Measurements from ENCODE around the gene UGP2.

Gene UGP2

DNA sequence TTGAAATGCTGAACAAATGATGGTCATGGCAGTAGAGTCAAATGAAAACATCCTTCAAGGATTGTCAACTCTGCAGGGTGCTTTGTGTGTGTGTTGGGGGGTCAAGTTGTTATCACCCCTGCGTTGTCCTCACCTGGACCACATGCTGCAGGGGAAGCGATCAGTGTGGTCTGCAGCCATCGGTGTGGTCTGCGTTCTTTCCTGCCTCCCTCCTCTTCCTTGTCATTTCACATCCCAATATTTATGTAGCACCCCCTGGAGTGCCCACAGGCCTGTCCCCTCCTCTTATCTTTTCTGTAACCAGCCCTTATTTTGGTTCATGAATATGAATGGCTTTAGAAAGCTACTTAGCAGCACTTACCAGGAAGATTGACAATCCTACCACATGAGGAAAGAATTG is 38.9 kb downstream of the UGP2 start:
- Histone ChIP-seq H3K4me3 (ENCODE audit: low read depth, low read length, poor library complexity, severe bottlenecking) (no peak overlapping the region), H2AFZ (ENCODE audit: low read length) (no peak overlapping the region), H3K27ac (ENCODE audit: low read depth, low read length, poor library complexity, severe bottlenecking) (no peak overlapping the region), H3K36me3 (ENCODE audit: insufficient read depth, low read length) (peaks cover 57% of the 10 kb centered on the region), H3K79me2 (ENCODE audit: insufficient read depth, low read length) (peaks cover 10% of the 10 kb centered on the region; the same call in 1 of the 2 replicates), H3K9me2 (ENCODE audit: low read depth, low read length) (no peaks in the 10 kb centered on the region), H3K9me3 (ENCODE audit: low read length) (no peaks in the 10 kb centered on the region), H3F3A (ENCODE audit: insufficient read depth, low read length) (no peaks in the 10 kb centered on the region), H3K27me3 (ENCODE audit: insufficient read depth, low read length) (no peaks in the 10 kb centered on the region), H3K4me2 (ENCODE audit: low read length) (no peak overlapping the region), H3K4me1 (ENCODE audit: insufficient read depth, low read length, severe bottlenecking) (no peaks in the 10 kb centered on the region), H3K9ac (ENCODE audit: low read length) (no peak overlapping the region), H4K20me1 (ENCODE audit: insufficient read depth, low read length) (no peaks in the 10 kb centered on the region)
- TF ChIP-seq EZH2 (IDR thresholded peaks at IDR 0.05; ENCODE audit: borderline replicate concordance, low read length) (no peak), CTCF (IDR thresholded peaks at IDR 0.05; ENCODE audit: low read length) (no peak)

DNA sequence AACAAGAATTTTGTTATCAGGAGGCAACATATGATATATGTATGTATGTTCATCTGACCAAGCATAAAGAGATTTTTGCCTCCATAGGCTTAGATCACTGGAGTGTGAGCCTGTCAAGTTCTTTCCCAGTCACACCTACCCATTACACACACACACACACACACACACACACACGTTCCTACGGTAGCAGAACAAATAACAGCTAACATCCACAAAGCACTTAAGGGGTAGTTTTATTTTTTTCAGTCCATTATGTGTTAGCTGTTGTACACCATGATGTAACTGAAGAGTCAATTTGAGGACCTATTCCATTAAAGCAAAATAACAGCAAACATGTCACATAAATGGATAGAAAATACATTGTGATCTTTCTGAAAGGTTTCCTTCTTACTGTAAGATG is 39.5 kb downstream of the UGP2 start:
- Histone ChIP-seq H3K4me2 (ENCODE audit: low read length) (no peak overlapping the region), H2AFZ (ENCODE audit: low read length) (no peak overlapping the region), H3F3A (ENCODE audit: insufficient read depth, low read length) (no peaks in the 10 kb centered on the region), H3K79me2 (ENCODE audit: insufficient read depth, low read length) (peaks cover 10% of the 10 kb centered on the region; the same call in 1 of the 2 replicates), H3K4me1 (ENCODE audit: insufficient read depth, low read length, severe bottlenecking) (no peaks in the 10 kb centered on the region), H3K36me3 (ENCODE audit: insufficient read depth, low read length) (peaks cover 62% of the 10 kb centered on the region), H3K27ac (ENCODE audit: low read depth, low read length, poor library complexity, severe bottlenecking) (no peak overlapping the region), H3K9me2 (ENCODE audit: low read depth, low read length) (no peaks in the 10 kb centered on the region), H3K9me3 (ENCODE audit: low read length) (no peaks in the 10 kb centered on the region), H3K9ac (ENCODE audit: low read length) (no peak overlapping the region), H4K20me1 (ENCODE audit: insufficient read depth, low read length) (no peaks in the 10 kb centered on the region), H3K4me3 (ENCODE audit: low read depth, low read length, poor library complexity, severe bottlenecking) (no peak overlapping the region), H3K27me3 (ENCODE audit: insufficient read depth, low read length) (no peaks in the 10 kb centered on the region)
- TF ChIP-seq CTCF (IDR thresholded peaks at IDR 0.05; ENCODE audit: low read length) (no peak), EZH2 (IDR thresholded peaks at IDR 0.05; ENCODE audit: borderline replicate concordance, low read length) (no peak)

- 0 out of 2 replicates have a peak, but pooled peaks cover under 1% of the 10 kb centered on the region for H3F3A ChIP-seq (ENCODE audit: insufficient read depth, low read length)
- H3K9ac ChIP-seq (ENCODE audit: low read length): no peak overlapping the region
- peaks cover 67% of the 10 kb centered on the region for H3K36me3 ChIP-seq (ENCODE audit: insufficient read depth, low read length)
- H2AFZ ChIP-seq (ENCODE audit: low read length): no peak overlapping the region
- H3K4me2 ChIP-seq (ENCODE audit: low read length): no peak overlapping the region
- H3K27me3 ChIP-seq (ENCODE audit: insufficient read depth, low read length): no peaks in the 10 kb centered on the region
- no peak overlapping the region for H3K4me3 ChIP-seq (ENCODE audit: low read depth, low read length, poor library complexity, severe bottlenecking)
- H3K79me2 ChIP-seq (ENCODE audit: insufficient read depth, low read length): peaks cover 7% of the 10 kb centered on the region; the same call in 1 of the 2 replicates
- H3K4me1 ChIP-seq (ENCODE audit: insufficient read depth, low read length, severe bottlenecking): no peaks in the 10 kb centered on the region
- TF ChIP-seq CTCF (IDR thresholded peaks at IDR 0.05; ENCODE audit: low read length) (no peak), EZH2 (IDR thresholded peaks at IDR 0.05; ENCODE audit: borderline replicate concordance, low read length) (no peak)
- H3K27ac ChIP-seq (ENCODE audit: low read depth, low read length, poor library complexity, severe bottlenecking): no peak overlapping the region
- no peaks in the 10 kb centered on the region for H3K9me3 ChIP-seq (ENCODE audit: low read length)
- no peaks in the 10 kb centered on the region for H3K9me2 ChIP-seq (ENCODE audit: low read depth, low read length)
- H4K20me1 ChIP-seq (ENCODE audit: insufficient read depth, low read length): no peaks in the 10 kb centered on the region
Measured at GRCh38 chr2:63882395-63883105, 40.9 kb downstream of the UGP2 start.
